ENCODE results near the gene IL7R. TPM values are rescaled to one million over a fixed set of nuclear protein-coding genes. Genes with fewer than 3 reads are reported as not detected.

The IL7R gene
- total RNA-seq: 1.3 and 2.2 TPM in 2 replicates

GRCh38 chr5:35856765-35857351, at the start of gene IL7R:
IL7R (plus strand) TSS chr5:35856891; CDS start chr5:35856978, 87 bp downstream.

Other genes starting within 250 kb of the IL7R start
- gene SPEF2, start 239.0 kb upstream of the IL7R start, total RNA-seq: 4.1 and 5.2 TPM in 2 replicates
- not detected in 2 replicates for gene CAPSL, start 81.7 kb downstream of the IL7R start, total RNA-seq
- gene UGT3A1, start 134.5 kb downstream of the IL7R start, total RNA-seq: not detected in 2 replicates
- not detected in 2 replicates for gene UGT3A2, start 210.0 kb downstream of the IL7R start, total RNA-seq